Skeletal muscle cell (primary cell): ENCODE results near the gene COL4A2.

Experiments
- DNase-seq: peaks from one replicate; pipeline ENCODE4 v3.0.0-alpha.2; 2010; ENCODE audit warnings: low read depth
- H3K4me3 ChIP-seq: 2 replicates; pipeline ENCODE4 v1.5.1; 2011; ENCODE audit warnings: low read depth, mild to moderate bottlenecking, control low read depth, low read length, moderate library complexity

COL4A2 gene

DNA sequence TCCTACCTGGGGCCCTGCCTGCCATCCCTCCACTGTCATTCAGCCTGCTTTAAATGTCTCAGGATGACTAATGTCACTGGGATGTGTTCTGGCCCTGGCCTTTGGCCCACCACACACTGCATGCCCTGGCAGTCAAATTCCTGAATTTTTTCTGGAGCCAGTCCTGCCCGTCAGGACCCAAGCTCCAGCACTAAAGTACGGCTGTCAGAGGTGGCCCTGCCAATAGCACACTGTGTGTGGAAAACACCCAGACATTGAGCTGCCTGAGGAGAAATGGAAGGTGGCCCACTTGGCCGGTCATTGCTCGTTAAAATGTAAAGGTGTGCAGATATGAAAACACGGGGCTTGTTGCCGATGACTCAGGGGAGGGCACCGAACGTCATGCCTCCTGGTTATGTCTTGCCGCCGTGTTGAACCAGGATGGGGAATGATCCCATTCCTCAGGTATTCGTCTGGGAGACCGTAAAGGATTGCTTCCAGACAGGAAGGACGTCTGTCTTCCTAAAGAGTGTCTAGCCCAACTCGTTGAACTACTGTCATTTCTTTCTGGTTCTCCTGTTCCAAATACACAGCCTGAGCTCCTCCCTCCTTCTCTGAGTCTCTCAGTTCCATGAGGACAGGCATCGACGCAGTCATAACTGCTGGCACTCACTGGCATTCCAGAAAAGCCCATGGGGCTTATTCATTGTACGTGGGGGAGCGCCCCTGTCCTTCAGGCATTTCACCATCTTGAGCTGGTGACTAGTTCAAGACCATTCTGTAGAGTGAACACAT lies 40.6 kb downstream of the COL4A2 start:
- no peak overlapping the region for H3K4me3 ChIP-seq
- peak; percentile 87 for DNase-seq

GRCh38 chr13:110348309-110349105 lies 41.4 kb downstream of the COL4A2 start:
- DNase-seq = no peak
- H3K4me3 ChIP-seq = no peak overlapping the region

DNA sequence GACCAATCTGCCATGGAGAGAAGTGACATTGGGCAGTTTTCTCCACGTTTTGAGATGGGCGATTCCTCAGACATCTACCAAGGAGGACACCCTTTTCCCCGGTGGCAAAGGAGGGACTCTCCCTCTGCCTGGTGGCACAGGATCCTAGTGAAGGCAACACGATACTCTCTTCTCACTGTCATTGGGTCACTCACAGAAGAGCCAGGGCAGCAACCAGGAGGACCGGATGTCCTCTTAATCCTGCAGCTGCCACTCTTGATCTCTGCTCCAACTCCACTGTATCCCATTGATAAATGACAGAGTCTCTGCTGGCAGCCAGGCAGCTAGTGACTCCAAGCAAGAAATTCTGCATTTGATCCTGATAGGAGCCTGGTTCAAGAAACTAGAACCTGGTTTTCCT lies 42.2 kb downstream of the COL4A2 start:
- DNase-seq = no peak
- H3K4me3 ChIP-seq = no peak overlapping the region

- no peak for DNase-seq
- no peak overlapping the region for H3K4me3 ChIP-seq
These were observed 43.0 kb downstream of the COL4A2 start for GRCh38 chr13:110350049-110350448.

GRCh38 chr13:110350509-110350908 lies 43.4 kb downstream of the COL4A2 start:
- DNase-seq = no peak
- no peak overlapping the region for H3K4me3 ChIP-seq

DNA sequence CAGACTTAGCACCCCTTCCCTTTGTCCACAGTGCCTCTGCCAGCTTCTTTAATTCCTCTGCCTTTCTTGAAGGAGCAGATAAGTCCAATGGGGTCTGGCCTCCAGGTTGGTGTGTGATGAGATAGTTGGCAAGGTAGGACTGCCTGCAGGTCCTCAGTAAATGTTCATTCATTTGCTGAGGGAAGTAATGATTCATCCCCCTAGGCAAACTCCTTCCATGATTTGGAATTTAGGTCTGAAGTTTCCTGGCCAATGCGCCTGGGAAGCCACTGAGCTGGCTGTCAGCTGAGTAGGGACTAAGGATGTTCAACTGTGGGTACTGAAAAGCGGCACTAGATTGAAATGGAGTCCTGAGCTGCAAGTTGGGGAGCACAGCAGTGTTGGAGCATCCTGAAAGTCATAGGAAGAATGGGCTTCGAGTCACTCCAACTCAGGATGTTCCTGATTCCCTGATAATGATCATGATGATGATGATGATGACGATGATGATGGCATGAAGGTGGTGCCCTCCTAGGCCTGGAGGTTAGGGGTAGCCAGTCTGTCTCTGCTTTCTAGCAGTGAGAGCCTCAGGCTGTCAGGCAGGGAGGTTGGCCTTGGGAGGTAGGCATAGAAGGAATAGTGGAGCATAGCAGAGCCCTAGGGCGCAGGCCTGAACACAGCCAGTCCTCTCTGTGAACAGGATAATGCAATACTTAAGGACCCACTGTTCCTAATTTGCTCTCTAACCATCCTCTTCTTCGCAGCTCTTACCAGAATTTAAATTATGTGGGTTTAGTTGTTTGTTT lies 44.7 kb downstream of the COL4A2 start:
- no peak for DNase-seq

DNA sequence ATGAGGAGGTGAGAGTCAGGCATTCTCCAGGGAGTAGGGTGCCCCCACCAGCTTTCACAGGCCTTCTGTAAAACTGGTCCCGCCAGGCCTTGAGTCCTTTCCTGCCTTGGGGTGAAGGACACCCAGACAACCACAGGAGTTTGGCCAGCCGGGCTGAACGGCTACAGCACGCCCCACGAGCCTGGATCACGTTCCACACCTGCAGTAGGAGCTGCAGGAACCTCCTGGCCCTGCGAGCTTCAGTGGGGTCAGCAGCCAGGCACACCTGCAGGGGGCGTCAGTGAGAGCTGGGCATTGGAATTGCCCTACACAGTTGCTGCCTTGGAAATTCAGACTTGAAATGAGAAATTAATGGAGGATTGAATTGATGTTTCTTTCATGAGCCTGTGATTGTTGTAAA lies 45.7 kb downstream of the COL4A2 start:
- no peak overlapping the region for H3K4me3 ChIP-seq
- no peak for DNase-seq

More for the DNA sequence above, 44.7 kb downstream of the COL4A2 start:
- H3K4me3 ChIP-seq = no peak overlapping the region

DNA sequence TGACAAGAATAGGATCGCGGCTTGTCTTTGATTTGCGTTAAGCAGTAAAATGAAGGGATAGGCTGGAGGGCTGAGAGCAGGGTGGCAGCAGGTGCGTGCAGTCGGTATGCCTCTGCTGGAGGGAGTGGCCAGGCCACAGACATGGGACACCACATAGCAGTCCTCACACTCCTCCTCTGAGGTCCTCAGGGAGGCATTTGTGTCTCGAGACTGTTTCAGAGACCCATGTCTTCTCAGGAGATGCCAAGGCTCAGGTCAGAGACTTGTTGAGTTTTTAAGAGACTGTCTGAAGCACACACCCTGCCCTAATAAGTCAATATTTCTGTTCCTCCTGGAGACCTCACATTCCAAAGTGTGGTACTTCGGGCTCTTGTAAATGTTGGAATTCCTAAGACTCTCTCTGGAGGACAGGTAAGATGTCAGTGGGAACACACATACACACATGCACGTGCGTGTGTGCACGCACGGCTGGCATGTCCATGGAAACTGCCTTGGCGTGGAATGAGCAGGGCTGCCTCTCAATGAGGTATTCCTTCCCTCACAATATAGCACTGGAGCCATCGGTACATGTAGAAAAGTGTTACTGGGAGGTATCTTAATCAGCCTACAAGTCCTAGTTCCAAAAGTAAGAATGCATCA lies 46.4 kb downstream of the COL4A2 start:
- no peak for DNase-seq
- H3K4me3 ChIP-seq = no peak overlapping the region

DNA sequence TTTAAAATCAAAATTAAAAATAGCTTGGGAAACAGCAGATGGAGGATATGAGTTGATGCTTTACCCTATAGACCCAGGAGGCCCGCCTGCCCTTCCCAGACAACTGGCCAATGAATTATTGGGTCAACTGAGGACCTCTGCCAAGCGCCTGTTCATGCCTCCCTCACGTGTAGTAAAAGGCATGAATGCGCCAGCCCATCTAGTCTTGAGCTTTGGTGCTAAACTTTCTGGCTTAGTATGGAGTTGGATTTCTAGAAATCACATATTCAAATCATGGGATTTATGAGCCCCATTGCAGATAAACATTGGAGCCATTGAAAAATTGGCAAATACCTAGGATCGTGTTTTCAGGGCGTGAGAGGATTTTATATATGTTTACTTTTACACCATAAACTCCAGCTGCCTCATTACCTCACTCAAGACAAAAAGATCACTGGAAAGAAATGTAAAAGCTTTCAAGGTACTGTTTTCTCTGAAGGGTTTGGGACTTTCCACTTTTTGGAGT lies 47.1 kb downstream of the COL4A2 start:
- DNase-seq = no peak
- no peak overlapping the region for H3K4me3 ChIP-seq

GRCh38 chr13:110354715-110355473 lies 47.8 kb downstream of the COL4A2 start:
- no peak overlapping the region for H3K4me3 ChIP-seq
- DNase-seq = no peak

GRCh38 chr13:110356362-110356761 lies 49.3 kb downstream of the COL4A2 start:
- no peak overlapping the region for H3K4me3 ChIP-seq
- DNase-seq = no peak

DNA sequence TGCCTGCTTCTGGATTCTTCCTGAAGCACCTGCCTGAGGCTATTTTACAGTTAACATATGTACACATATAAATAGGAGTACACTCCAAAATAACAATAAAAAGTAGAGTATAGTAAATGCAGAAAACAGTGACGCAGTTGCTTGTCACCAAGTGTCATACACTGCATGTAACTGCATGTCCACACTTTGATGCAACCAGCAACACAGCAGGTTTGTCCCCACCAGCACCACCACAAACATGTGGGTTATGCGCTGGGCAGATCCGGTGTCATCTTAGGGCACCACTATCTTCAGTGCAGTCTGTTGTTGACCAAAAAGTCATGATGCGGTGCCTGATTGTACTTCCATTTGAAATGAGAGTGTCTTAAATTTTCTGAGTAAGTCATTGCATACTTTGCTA lies 51.3 kb downstream of the COL4A2 start:
- H3K4me3 ChIP-seq = no peak overlapping the region
- DNase-seq = no peak

DNA sequence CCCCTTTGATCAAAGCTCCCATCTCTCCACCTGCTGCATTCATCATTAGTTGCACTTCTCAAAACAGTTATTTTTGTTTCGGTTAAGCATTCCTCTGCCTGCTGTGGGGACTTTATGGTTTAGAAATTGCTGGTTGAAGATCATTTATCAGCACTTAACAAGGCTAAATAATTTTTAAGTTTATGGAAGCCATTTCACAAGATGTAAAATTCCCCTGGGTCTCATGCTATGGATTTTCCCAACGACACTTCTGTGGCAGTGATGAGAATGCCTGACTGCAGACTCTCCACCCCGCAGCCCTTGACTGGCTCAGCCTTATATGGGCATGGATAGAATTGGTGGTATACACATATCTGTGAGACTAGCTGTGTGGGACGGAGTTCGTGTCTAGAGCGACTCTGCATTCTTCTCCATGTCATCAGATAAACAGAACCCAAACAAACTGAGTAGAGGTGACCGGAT lies 52.8 kb downstream of the COL4A2 start:
- no peak overlapping the region for H3K4me3 ChIP-seq
- DNase-seq = no peak

GRCh38 chr13:110360598-110360997 lies 53.5 kb downstream of the COL4A2 start:
- DNase-seq = no peak
- H3K4me3 ChIP-seq = no peak overlapping the region

- H3K4me3 ChIP-seq = no peak overlapping the region
- peak; percentile 91 for DNase-seq
These were observed 54.4 kb downstream of the COL4A2 start for GRCh38 chr13:110361365-110361911.

GRCh38 chr13:110363010-110363409 lies 55.9 kb downstream of the COL4A2 start:
- no peak overlapping the region for H3K4me3 ChIP-seq
- DNase-seq = no peak

- H3K4me3 ChIP-seq = no peak overlapping the region
- DNase-seq = no peak
These were observed 57.0 kb downstream of the COL4A2 start for GRCh38 chr13:110364081-110364480.

DNA sequence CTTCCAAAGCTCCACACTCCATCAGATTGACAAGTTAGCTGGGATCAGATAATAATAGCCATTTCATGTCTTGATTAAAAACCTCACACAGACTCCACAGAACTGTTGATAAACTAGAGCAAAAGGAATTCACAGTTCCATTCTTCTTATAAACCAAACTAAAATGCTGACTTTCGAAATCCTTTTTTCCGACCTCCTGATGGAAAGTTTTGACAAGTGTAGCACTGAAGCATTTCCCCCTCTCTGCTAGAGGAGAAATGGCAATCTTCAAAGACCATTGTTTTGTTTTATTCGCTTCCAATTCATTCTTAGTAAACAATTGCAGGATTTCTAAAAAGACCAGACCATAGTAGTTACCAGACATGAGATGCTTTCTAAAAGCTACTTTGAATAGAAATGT lies 58.8 kb downstream of the COL4A2 start:
- no peak overlapping the region for H3K4me3 ChIP-seq
- no peak for DNase-seq
